ENCODE data around the gene YKT6.

Gene YKT6

GRCh38 chr7:44231088-44231487, 30.3 kb downstream of the YKT6 start:
- H3K4me3 ChIP-seq (ENCODE audit: low read length): no peak overlapping the region
- no peak for TF ChIP-seq EZH2phosphoT487 (IDR thresholded peaks at IDR 0.05; ENCODE audit: low read length)
- TF ChIP-seq, protein P1, sequence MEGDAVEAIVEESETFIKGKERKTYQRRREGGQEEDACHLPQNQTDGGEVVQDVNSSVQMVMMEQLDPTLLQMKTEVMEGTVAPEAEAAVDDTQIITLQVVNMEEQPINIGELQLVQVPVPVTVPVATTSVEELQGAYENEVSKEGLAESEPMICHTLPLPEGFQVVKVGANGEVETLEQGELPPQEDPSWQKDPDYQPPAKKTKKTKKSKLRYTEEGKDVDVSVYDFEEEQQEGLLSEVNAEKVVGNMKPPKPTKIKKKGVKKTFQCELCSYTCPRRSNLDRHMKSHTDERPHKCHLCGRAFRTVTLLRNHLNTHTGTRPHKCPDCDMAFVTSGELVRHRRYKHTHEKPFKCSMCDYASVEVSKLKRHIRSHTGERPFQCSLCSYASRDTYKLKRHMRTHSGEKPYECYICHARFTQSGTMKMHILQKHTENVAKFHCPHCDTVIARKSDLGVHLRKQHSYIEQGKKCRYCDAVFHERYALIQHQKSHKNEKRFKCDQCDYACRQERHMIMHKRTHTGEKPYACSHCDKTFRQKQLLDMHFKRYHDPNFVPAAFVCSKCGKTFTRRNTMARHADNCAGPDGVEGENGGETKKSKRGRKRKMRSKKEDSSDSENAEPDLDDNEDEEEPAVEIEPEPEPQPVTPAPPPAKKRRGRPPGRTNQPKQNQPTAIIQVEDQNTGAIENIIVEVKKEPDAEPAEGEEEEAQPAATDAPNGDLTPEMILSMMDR (IDR thresholded peaks at IDR 0.05; ENCODE audit: low read length): no peak
- no peak for TF ChIP-seq EZH2 (optimal IDR thresholded peaks at IDR 0.05; ENCODE audit: low read depth, low read length)
- no peaks in the 10 kb centered on the region for H3K36me3 ChIP-seq (replicated peaks; ENCODE audit: insufficient read depth, low read length)
- no peaks in the 10 kb centered on the region for H4K20me1 ChIP-seq (ENCODE audit: insufficient read depth, low read length)
- no peak for DNase-seq
- H3K4me1 ChIP-seq (ENCODE audit: low read length): no peaks in the 10 kb centered on the region
- no peaks in the 10 kb centered on the region for H3F3A ChIP-seq (ENCODE audit: insufficient read depth, low read length)
- H3K79me2 ChIP-seq (ENCODE audit: low read length): no peaks in the 10 kb centered on the region
- H3K9me2 ChIP-seq (replicated peaks; ENCODE audit: insufficient read depth, low read length): no peaks in the 10 kb centered on the region
- H3K27ac ChIP-seq (ENCODE audit: low read length): no peak overlapping the region
- no peaks in the 10 kb centered on the region for H3K9me3 ChIP-seq (replicated peaks; ENCODE audit: insufficient read depth, low read length)
- H3K4me2 ChIP-seq (ENCODE audit: low read depth, low read length): no peak overlapping the region
- H3K9ac ChIP-seq (ENCODE audit: low read length): no peak overlapping the region
- no peak overlapping the region for H2AFZ ChIP-seq (ENCODE audit: low read length)
- H3K27me3 ChIP-seq (replicated peaks; ENCODE audit: insufficient read depth, low read length): peaks cover 88% of the 10 kb centered on the region

DNA sequence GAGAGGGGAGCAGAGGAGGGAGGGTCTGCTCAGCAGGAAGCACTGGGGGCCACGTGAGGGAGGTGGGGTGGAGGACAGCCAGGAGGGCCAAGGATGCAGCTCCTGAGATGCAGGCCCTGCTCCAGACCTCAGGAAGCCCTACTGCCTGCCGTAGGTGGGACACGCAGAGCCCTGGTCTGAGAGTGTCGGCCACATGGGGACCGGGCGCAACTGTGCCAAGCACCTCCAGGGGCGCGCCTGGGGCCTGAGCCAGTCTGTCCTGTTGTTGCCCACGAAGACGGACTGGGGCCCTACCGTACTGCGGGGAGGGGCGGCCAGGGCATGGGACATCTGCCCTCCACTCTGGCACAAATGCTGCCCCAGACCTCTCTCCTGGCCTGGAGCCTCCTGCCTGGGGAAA, 31.6 kb downstream of the YKT6 start:
- Histone ChIP-seq H3K79me2 (ENCODE audit: low read length) (no peaks in the 10 kb centered on the region), H3K9ac (ENCODE audit: low read length) (no peak overlapping the region), H3K27me3 (replicated peaks; ENCODE audit: insufficient read depth, low read length) (peaks cover 95% of the 10 kb centered on the region), H3K9me3 (replicated peaks; ENCODE audit: insufficient read depth, low read length) (no peaks in the 10 kb centered on the region), H3F3A (ENCODE audit: insufficient read depth, low read length) (no peaks in the 10 kb centered on the region), H3K4me2 (ENCODE audit: low read depth, low read length) (no peak overlapping the region), H4K20me1 (ENCODE audit: insufficient read depth, low read length) (no peaks in the 10 kb centered on the region), H3K4me1 (ENCODE audit: low read length) (no peaks in the 10 kb centered on the region), H3K36me3 (replicated peaks; ENCODE audit: insufficient read depth, low read length) (no peaks in the 10 kb centered on the region), H3K4me3 (ENCODE audit: low read length) (no peak overlapping the region), H2AFZ (ENCODE audit: low read length) (no peak overlapping the region), H3K27ac (ENCODE audit: low read length) (no peak overlapping the region), H3K9me2 (replicated peaks; ENCODE audit: insufficient read depth, low read length) (no peaks in the 10 kb centered on the region)
- TF ChIP-seq EZH2phosphoT487 (IDR thresholded peaks at IDR 0.05; ENCODE audit: low read length) (no peak), EZH2 (optimal IDR thresholded peaks at IDR 0.05; ENCODE audit: low read depth, low read length) (no peak)
- TF ChIP-seq, protein P1 (IDR thresholded peaks at IDR 0.05; ENCODE audit: low read length): no peak
- no peak for DNase-seq

DNA sequence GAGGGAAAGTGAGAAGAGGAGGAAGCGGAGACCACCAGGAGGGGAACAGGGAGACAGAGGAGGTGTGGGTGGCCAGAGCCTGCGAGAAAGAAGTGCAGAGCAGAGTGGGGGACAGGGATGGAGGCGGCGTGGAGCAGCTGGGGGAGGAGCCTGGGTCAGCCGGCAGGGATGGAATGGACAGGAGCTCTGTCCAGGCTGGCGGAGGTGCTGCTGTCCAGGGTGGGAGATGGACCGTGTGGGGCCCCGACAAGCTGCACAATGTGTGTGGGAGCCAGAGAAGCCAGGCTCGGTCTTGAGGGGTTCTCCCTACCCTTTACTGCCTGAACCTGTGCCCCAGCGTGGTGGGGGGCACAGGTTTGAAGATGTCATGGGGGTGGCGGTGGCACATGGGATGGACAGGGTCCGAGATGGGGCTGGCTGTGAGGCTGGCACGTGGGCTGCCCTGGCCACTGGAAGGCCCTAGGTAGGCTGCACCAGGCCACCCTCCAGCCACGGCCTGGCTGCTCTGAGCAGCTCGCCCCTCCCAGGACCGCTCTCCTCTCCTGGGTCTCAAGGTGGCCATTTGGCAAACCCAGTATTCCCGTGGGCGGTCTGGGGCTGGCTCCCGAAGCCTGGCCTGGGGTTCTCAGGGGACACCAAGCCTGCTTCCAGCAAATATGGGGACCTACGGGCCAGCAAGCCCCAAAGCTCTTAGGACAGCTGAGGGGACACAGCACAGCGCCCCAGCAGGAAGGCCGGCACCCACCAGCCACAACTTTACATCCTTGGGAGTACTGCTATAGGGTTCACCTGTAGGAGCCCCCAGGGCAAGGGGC, 32.3 kb downstream of the YKT6 start:
- Histone ChIP-seq H4K20me1 (ENCODE audit: insufficient read depth, low read length) (no peaks in the 10 kb centered on the region), H3K79me2 (ENCODE audit: low read length) (no peaks in the 10 kb centered on the region), H3K4me2 (ENCODE audit: low read depth, low read length) (no peak overlapping the region), H3K9ac (ENCODE audit: low read length) (no peak overlapping the region), H3K36me3 (replicated peaks; ENCODE audit: insufficient read depth, low read length) (no peaks in the 10 kb centered on the region), H2AFZ (ENCODE audit: low read length) (no peak overlapping the region), H3K9me2 (replicated peaks; ENCODE audit: insufficient read depth, low read length) (no peaks in the 10 kb centered on the region), H3K4me3 (ENCODE audit: low read length) (no peak overlapping the region), H3K9me3 (replicated peaks; ENCODE audit: insufficient read depth, low read length) (no peaks in the 10 kb centered on the region), H3F3A (ENCODE audit: insufficient read depth, low read length) (no peaks in the 10 kb centered on the region), H3K4me1 (ENCODE audit: low read length) (no peaks in the 10 kb centered on the region), H3K27me3 (replicated peaks; ENCODE audit: insufficient read depth, low read length) (peaks cover 98% of the 10 kb centered on the region), H3K27ac (ENCODE audit: low read length) (no peak overlapping the region)
- TF ChIP-seq, protein P1 (IDR thresholded peaks at IDR 0.05; ENCODE audit: low read length): no peak
- TF ChIP-seq EZH2 (optimal IDR thresholded peaks at IDR 0.05; ENCODE audit: low read depth, low read length) (no peak), EZH2phosphoT487 (IDR thresholded peaks at IDR 0.05; ENCODE audit: low read length) (no peak)
- DNase-seq: no peak

Measured in MM.1S (cell line).